HG02763 (cell line): Measurements from ENCODE around the gene C1orf232.

ENCODE experiments used
- ATAC-seq: cut with Tn5 transposase; IDR thresholded peaks from one replicate; pipeline ENCODE4 v1.9.1; 2021; ENCODE audit warnings: mild to moderate bottlenecking, moderate library complexity; ENCODE audit not compliant: unreplicated experiment

The C1orf232 gene

DNA sequence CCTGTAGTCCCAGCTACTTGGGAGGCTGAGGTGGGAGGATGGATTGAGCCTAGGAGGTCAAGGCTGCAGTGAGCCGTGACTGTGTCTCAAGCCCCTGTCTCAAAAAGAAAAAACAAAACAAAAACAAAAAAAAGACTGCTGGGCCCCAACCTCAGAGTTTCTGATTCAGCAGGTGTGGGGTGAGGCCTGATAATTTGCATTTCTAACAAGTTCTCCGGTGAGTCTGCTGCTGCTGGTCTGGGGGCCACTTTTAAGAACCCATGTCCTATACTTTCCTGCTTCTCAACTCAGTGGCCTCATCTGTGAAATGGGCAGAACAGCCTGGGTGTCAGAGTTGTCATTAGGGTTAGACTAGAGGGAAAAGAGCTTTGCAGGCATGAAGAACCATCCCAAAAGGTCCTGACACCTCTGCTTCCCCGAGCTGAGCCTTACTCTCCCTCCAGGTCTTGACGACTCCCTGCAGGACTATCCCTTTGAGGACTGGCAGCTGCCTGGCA is 11.3 kb upstream of the C1orf232 start:
- no peak for ATAC-seq

DNA sequence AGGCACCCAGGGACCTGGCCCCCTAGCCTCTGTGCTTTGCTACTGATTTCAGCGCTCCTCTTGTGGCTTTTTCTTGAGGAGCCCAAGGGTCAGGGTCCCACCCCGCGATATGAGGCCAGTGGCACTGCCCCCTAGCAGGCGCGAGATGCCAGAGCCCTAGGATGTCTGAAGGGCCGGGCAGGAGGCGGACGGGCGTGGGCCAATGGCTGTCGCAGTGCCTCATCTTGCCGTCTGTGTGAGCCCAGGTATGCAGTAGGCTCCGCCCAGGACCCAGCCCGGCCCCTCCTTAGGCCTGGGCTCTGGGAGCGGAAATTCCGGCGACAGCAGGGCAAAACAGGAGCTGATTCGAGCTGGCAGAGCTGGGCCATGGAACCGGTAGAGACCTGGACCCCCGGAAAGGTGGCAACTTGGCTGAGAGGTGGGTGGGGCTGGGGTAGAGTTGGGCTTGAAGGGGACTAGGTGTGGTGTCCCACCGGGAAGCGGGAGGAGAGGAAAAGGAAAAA is 8.5 kb upstream of the C1orf232 start, which contains the start of gene CNKSR1:
Gene CNKSR1 (plus strand): TSS at position 310 of the 503 bp plus-strand sequence. CDS start 57 bp downstream, at position 367.
- no peak for ATAC-seq

DNA sequence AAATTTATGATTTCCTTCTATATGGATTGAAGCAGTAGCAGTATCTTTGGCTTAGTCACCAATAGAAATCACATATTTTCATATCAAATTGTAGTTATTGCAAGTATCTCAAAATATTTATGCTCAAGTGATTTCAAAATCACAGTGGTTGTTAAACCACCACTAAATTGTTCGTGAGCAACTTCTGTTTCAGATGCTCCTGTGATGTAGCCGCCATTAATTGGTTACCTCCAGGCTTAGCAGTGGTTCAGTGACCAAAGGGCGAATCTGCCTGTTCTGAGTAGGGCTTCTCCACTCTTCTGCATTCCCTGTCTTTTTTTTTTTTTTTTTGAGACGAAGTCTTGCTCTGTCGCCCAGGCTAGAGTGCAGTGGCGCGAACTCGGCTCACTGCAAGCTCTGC is 6.6 kb upstream of the C1orf232 start:
- ATAC-seq: no peak

DNA sequence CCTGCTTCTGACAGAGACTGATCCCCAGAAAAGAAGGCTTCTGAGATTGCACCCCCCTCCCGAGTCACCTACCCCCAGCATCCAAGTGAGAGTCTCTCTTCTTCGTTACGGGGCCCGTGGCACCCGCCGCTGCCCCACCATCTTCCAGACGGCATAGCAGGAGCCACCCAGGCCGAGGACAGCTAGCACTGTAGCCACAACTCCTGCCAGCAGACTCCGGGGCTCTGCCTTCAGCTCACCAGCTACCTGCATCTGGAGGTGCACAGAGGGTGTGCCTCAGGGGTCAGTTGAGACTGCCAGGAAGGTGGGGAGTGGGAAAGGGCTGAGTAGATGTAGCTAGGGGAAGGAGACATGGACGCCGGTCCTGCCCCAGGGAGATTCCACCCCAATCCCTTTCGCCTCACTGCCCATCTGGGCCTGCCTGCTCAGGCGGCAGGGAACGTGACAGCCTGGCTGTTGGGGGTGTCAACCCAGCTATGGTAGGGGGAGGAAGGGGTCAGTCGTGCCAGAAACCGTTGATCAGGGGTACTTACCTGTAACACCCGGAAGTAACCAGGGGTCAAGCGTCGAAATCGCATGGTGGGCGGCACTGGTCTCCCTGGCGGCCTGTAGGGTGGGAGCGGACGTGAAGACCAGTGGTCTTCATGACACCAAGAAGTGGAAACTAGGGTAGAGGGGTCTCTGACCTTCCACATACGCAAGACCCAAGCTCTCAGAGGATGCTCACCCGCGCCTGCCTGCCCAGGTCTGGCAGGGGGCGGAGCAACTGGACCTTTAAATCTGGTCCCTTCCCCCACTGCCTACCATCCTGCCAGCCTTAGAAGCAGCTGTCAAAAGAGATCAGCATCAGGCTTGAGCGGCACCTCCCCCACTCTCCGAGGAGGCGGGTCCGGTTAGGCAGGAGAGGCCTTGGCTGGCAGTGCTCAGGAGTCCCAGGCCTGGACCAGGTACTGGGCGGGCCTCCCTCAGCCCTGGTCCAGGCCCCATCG is 2.6 kb upstream of the C1orf232 start, which contains the start of gene ZNF593OS:
Gene ZNF593OS (minus strand): TSS at position 749 of the 989 bp plus-strand sequence. CDS start 171 bp downstream, at position 578.
- ATAC-seq: no peak

DNA sequence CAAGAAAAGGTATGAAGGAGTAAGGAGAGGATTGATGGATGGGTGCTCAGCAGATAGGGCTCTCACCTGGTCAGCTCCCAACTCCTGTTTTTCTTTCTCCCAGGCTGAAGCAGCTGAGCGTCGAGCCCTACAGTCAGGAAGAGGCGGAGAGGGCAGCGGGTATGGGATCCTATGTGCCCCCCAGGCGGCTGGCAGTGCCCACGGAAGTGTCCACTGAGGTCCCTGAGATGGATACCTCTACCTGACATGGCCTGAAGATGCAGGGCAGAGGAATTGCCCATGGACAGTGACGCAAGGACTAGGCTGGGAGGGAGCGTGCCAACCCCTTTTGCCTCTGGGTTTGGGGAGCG is 1.7 kb upstream of the C1orf232 start:
- ATAC-seq: no peak

DNA sequence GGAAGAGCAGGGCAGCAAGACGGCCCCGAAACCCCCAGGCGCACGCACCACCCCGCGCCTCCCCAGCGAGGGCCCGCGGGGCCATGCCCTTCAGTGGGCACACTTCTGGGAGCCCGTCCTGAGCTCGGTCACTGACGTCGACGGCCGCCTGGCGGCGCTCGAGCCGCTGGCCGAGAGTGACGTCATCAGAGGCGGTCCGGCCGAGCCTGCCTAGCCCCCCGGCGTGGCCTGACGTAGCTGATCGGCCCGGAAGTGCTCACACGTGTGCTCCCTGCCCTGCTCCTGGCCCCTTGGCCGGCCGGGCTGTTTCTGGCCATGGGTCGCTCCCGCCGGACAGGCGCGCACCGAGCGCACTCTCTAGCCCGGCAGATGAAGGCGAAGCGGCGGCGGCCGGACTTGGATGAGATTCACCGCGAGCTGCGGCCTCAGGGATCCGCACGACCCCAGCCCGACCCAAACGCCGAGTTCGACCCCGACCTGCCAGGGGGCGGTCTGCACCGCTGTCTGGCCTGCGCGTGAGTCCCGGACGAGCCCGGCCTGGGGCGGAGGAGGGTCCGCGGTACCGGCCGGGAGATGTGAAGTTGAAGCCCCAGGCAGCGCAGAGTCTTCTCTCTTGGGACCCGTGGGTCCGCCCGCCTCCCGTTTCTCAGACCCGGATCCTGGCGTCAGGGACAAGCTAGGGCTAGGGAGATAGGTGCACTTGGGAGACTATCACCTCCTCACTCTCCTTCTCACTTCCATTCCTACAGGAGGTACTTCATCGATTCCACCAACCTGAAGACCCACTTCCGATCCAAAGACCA is 1.1 kb upstream of the C1orf232 start, which contains the start of gene ZNF593:
Gene ZNF593 (plus strand): TSS at position 240 of the 803 bp plus-strand sequence. CDS start 76 bp downstream, at position 316.
- peak; percentile 80 for ATAC-seq

DNA sequence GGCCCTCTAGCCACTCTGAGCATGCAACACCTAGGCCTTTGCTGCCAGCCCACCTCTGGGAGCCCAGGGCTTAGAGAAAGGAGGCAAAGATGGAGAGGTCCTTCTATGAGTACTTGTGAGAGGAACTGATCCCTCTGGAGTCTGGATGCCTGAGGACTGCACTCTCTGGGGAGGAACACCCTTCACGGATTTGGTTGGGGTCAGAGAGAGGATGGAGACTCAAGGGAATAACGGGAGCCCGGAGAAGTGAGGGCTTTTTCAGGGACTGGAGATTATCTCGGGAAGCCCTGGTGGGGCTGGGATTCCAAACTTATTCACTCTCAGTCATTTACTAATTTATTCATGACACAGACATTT is 413 bp upstream of the C1orf232 start:
- ATAC-seq: no peak

DNA sequence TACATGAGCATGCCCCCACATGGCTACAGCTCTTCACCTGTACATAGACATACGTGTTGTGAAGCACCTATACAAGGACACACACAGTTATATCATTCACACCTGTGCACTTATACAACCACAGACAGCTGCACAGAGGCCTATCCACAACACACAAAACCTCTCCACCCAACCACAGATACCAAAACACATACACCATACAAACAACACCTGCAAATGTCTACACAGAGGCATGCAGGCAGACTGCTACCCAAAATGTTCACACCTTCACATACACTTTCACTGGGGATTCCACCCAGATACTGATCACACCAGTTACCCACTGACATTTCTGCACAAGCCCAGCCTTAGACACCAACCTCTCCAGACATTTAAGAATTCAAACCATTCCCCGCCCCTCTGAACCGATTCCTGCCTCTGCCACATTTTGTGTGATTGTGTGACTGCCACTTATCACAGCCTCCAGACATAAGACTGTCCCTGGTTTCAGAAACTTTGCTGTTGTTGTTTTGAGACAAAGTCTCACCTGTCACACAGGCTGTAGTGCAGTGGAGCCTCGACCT is 2.0 kb downstream of the C1orf232 start:
- no peak for ATAC-seq

DNA sequence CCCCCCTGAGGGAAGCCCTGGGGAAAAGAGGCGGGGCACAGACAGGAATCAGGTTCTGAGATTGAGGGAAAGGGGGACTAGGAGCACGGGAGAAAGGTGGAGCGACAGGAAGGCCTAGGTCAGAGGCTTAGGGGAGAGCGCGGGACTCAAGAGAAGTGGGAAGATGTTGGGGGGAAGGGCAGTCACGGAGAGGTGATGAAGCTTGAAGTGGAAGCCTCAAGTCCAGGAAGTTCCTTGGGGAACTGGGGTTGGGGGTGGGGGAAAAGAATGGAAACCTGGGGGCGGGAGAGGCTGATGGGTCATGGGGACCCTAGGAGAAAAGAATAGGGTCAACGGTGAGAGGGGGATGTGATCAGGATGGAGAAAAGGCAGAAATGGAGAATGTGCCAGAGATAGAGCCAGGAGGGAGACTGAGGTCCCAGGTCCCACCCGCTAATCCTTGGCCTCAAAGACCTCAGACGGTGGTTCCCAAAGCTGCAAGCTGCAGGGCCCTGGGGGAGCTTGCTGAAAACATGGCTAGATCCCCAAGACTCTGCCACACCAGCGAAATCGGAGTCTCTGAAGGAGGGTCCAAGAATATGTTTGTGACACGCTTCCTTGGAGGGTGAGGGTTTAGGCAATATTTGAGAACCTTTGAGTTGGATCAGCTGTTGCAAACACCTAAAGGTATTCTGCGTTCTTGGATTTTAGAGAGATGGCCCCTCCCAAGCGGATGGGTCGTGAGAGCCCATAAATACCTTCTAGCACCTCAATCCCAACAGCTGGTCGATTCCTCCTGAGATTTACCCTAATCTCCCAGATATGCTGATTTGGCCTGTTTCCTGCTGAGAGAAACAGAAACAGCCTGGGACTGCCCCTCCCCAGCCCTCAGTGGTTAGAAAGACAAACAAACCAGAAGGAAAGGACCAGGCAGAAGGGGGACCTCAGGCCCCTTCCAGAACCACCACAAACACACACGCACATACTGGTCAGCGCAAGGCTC is 3.6 kb downstream of the C1orf232 start:
- ATAC-seq: no peak

DNA sequence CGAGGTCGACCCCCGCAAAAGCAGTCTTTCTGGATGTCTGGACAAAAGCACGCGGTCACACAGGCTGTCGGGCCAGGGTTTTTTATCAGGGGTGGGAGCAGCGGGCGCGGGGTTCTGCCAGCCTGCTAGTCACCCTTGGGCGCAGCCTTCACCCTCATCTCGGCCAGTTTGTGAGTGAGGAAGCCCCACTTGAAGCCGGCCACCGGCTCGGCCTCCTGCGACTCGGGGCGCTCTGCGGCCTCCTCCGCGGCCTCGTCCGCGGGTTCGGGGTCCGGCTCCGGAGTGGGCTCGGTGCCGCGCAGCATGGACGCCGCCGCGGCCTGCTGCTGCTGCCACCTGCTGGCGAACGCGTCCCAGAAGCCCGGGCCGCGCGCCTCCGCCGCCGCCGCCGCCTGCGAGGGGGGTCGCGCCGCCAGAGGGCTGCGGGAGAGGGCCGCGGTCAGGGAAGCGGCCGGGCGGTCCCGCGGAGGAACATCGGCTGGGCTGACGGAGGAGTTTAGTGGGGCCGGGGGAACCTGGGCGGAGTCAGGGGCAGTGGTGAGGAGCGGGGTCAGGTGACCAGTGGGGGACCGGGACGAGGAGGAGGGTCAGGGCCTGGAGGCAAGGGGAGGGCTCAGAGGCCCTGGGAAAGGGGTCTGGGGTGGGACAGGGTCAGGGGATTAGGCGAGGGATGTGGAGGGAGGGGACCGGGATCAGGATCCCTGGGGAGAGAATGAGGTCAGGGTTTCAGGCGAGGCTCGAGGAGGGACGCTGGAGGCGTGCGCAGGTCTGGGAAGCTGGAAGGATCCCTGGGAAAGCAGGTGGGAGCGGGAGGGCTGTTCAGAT is 4.5 kb downstream of the C1orf232 start:
- ATAC-seq: no peak

DNA sequence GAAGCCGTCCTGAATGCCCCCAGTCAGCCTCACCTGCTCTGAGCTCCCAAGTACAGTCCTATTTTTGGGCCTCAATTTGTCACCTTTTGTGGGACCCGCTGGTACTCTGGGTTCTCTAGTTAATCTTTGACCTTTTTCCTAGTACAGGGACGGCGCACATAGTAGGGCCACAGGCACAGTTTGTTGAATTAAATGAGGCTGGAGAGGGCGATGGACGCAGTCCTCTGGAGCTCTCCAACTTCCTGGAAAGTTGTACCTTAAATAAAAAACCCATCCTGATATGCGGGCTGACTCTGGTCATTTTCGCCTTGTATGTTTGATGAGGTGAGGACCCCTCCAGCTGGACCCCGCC is 5.1 kb downstream of the C1orf232 start:
- no peak for ATAC-seq

DNA sequence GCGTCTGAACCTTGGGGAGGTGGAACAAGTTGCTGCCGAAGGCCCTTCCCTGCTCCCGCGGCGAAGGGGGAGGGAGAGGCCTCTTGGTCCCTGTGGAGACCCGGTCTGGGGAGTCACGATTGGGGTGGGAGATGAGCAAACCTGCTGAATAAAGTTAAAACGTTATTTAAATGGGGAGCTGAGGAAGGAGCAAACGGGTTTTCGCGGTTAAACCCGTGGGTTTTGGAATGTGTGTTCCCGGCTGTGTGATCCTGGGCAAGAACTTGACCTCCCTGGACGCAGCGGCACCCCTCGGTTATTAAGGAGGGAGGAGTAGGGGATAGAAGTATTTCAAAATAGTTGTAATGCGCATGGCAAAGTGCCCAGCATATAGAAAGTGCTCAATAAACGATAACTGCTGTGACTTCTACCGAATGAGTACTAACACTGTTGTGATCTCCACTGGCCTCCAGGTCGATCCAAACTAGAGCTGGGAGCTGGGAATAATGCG is 6.5 kb downstream of the C1orf232 start:
- no peak for ATAC-seq

DNA sequence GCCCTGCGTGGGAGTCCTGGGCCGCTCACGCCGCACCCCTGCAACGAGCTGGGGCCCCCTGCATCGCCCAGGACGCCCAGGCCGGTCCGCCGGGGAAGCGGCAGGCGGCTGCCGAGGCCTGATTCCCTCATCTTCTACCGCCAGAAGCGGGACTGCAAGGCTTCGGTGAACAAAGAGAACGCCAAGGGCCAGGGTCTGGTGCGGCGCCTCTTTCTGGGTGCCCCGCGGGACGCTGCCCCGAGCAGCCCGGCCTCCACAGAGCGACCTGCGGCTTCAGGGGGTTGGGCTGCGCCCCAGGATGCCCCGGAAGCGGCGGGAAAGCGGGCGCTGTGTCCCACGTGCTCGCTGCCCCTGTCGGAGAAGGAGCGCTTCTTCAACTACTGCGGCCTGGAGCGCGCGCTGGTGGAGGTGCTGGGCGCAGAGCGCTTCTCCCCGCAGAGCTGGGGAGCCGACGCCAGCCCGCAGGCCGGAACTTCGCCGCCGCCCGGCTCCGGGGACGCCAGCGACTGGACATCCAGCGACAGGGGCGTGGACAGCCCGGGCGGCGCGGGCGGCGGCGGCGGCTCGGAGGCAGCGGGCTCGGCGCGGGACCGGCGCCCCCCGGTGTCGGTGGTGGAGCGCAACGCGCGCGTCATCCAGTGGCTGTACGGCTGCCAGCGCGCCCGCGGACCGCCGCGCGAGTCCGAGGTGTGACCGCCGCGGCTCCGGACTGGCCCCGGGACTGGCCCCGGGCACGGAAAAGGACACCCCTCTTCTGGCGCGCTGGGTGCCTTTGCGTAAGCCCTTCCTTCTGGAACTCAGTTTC is 7.1 kb downstream of the C1orf232 start:
- ATAC-seq: no peak

DNA sequence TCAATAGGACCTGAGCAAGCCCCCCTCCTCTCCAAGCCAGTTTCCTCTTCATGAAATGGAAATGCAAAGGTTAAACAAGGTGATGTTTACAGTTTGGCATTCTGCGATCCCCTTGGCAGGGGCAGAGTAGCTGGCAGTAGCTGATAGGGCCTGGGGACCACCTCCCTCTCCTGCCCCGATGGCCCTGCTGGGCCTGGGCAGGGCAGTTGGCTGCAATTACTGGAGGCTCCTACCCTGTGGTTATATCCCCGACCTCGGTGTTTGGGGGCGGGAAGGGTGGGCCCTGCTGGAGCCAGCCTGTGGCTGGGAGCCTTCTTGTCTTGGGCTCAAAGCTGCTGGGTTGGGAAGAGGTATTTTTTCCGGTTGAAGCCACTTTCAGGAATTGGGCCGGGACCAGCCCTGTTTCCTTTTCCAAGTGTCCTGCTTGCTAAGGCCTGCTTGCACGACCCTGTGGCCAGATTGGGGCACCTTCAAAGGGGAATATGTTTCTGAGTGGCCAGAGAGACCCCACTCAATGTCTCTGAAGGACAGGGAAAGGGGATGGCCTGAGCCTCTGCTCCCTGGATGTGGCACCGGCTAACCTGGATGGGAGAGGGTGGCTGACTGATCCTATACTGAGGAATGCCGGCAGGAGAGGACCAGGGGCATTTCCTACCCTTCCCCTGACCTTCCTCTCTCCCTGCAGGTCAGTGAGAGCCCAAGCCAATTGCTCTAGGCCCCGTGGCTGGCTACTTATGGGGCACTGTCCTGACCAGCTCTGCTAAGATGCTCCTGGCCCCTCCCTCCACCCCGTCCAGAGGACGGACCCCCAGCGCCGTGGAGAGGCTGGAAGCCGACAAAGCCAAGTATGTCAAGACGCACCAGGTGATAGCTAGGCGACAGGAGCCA is 8.0 kb downstream of the C1orf232 start:
- no peak for ATAC-seq

DNA sequence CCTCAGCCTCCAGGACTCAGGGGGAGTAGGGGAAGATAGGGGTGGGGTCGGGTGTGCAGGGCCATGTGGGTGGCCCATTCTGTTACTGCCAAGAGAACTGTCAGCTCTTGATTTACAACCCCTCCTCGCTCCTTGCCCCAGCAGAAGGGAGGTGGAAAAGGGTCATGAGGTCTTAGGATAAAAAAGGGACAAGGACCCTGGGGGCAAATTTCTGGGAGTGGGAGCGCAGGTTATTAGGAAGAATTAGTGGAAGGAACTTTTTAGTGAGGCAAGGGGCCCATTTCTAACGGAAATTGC is 9.1 kb downstream of the C1orf232 start:
- ATAC-seq: no peak

DNA sequence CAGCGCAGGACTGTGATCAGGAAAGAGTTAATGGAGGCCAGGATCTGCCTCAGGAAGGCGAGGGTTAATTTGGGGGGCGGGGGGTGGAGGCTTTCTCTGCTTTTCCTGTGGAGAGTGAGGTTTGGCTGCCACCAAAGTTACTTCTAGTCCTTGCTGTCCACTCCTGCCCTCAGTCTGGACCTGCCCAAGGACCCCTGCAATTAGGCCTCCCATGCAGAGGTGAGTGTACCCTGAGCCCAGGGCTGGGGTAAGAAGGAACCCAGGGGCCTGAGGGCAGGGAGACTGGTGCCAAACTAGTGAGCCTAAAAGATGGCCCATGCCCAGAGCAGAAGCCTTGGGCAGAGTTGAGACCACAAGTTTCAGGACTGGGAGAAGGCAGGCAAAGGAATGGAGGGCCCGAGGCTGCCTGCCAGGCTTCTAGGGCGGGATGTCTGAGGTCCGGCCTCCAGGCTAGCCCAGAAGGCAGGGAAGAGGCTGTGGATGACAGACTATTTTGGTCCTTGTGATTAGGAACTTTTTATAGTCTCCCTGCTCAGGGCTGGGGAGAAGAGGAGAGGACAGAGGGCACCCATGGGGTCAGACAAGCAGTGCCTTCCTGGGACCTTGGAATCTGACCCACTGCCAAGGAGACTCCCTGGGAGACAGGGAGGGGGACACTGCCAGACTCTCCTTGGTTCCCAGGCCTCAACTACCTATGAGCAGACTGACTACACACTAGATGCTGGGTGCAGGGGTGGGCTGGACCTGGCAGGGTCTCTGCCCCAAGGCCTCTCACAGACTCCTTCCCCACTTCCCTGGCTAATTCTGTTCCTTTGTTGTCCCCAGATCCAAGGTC is 9.6 kb downstream of the C1orf232 start, which contains the start of gene FAM110D:
Gene FAM110D (plus strand): TSS at position 172 of the 835 bp plus-strand sequence. CDS start 2,213 bp downstream, outside the sequence.
- no peak for ATAC-seq
